HUES64 (cell line): ENCODE data around the gene PPP4R1.
"Not testable (repeated sequence)": the region's sequence is repeated elsewhere in the genome, so short reads cannot be mapped to it uniquely, and the experiment has no call there.

Source experiments
- H3K27ac ChIP-seq: 2 replicates; pipeline ENCODE4 v1.7.0; 2013; ENCODE audit warnings: low read depth, low read length, inconsistent platforms
- H3K27me3 ChIP-seq: 2 replicates; pipeline ENCODE4 v1.6.1; 2013; ENCODE audit warnings: mild to moderate bottlenecking, low read length; ENCODE audit not compliant: insufficient read depth
- H3K36me3 ChIP-seq: 2 replicates; pipeline ENCODE4 v1.6.1; 2013; ENCODE audit warnings: mild to moderate bottlenecking, low read length; ENCODE audit not compliant: insufficient read depth
- H3K4me1 ChIP-seq: 2 replicates; pipeline ENCODE4 v1.6.1; 2013; ENCODE audit warnings: mild to moderate bottlenecking, low read length, moderate library complexity; ENCODE audit not compliant: insufficient read depth
- H3K4me3 ChIP-seq: 2 replicates; pipeline ENCODE4 v1.5.1; 2013; ENCODE audit warnings: mild to moderate bottlenecking, low read length, moderate library complexity
- H3K9ac ChIP-seq: 2 replicates; pipeline ENCODE4 v1.6.1; 2013; ENCODE audit warnings: mild to moderate bottlenecking, low read depth, low read length
- H3K9me3 ChIP-seq: 2 replicates; pipeline ENCODE4 v1.6.1; 2013; ENCODE audit warnings: low read depth, low read length; ENCODE audit not compliant: insufficient read depth
- WGBS: fragments of 150-250, 120-280 bp; methylation state at CpG from one replicate; pipeline ENCODE4 v1.1.7; 2013; ENCODE audit warnings: missing lambda C conversion rate; 5-methylcytosine and 5-hydroxymethylcytosine counted together

PPP4R1 gene

DNA sequence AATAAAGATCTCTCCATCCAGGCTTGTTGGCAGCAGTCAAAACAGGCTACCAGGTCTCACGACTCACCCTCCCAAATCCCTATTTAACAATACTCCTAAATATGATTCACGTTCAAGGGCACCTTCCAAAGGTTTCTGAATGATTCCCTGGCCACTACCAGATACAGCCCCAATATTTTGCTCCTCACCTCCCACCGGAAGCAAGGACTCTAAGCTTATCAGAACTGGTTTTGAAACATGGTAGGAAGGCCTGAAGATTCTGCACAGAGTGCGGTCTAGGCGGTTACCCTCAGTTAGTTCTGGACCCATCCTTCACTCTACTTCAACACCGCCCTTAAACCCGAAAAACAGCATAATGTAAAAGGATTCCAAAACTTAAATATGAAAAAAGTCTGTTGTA lies 5.2 kb downstream of the PPP4R1 start:
- H3K4me1 ChIP-seq = peaks cover 16% of the 10 kb centered on the region
- H3K27me3 ChIP-seq = no peaks in the 10 kb centered on the region
- no peak overlapping the region for H3K27ac ChIP-seq
- H3K36me3 ChIP-seq = peaks cover 9% of the 10 kb centered on the region
- no peak overlapping the region for H3K4me3 ChIP-seq
- H3K9ac ChIP-seq = no peak overlapping the region
- WGBS = 87% methylated on average over 7 of the region's 7 CpGs
- H3K9me3 ChIP-seq = no peaks in the 10 kb centered on the region

DNA sequence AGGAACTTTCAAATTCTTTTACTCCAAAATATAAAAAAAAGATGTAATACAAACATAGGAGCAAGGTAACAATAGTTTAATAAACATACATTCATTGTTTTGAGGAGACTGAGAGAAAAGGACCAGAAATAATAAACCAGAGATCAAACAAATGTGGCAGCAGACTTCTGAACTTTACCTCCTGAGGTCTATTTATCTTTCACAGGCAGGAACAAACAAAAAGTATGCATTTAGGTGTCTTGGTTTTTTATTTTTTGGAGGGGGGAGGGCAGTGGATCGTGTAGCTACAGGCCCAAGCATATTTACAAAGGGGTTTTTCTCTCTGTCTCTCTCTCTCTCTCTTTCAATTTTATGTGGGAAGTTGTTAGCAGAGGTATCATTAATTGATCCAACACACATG lies 5.6 kb downstream of the PPP4R1 start:
- Histone ChIP-seq H3K9me3 (no peaks in the 10 kb centered on the region), H3K9ac (no peak overlapping the region), H3K36me3 (peaks cover 9% of the 10 kb centered on the region), H3K27me3 (no peaks in the 10 kb centered on the region), H3K4me3 (no peak overlapping the region), H3K4me1 (peaks cover 16% of the 10 kb centered on the region), H3K27ac (no peak overlapping the region)
- no CpG with 5 or more reads among the region's 1 CpG for WGBS

DNA sequence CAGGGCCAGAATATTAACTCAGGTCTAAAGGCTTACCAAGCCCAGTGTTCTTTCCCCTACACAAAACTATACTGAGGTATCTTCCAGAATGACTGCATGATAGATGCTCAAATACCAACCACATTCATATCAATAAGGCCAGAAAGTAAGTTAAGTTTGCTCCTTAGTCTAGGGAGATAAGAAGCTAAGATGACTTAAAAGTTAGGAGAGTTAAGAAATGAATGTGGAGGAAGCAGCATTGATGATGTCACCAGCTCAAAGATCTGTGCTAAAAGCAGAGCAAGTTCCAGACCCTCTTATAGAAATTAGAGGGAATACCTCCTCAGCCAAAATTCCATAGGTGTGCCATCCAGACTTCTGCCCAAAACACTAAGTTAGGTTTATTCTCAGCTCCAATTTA lies 6.1 kb downstream of the PPP4R1 start:
- H3K27me3 ChIP-seq = no peaks in the 10 kb centered on the region
- peaks cover 16% of the 10 kb centered on the region for H3K4me1 ChIP-seq
- H3K9me3 ChIP-seq = no peaks in the 10 kb centered on the region

DNA sequence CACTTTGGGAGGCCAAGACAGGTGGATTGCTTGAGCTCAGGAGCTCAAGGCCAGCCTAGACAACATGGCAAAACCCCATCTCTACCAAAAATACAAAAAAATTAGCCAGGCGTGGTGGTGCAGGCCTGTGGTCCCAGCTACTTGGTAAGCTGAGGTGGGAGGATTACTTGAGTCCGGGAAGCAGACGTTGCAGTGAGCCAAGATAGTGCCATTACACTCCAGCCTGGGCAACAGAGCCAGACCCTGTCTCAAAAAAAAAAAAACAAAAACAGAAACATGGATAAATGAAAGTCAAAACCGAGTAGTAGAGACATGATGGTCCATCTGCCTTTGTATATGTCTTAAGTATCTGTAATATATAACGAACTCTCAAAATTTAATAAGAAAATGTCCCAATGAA lies 7.2 kb downstream of the PPP4R1 start:
- not testable (repeated sequence) for H3K27me3 ChIP-seq, H3K9me3 ChIP-seq, H3K9ac ChIP-seq, H3K4me1 ChIP-seq, H3K4me3 ChIP-seq, H3K27ac ChIP-seq
- peaks cover 12% of the 10 kb centered on the region for H3K36me3 ChIP-seq
- WGBS = 97% methylated on average over 3 of the region's 5 CpGs

More for the DNA sequence above, 6.1 kb downstream of the PPP4R1 start:
- Histone ChIP-seq H3K27ac (no peak overlapping the region), H3K36me3 (peaks cover 12% of the 10 kb centered on the region), H3K4me3 (no peak overlapping the region), H3K9ac (no peak overlapping the region)

DNA sequence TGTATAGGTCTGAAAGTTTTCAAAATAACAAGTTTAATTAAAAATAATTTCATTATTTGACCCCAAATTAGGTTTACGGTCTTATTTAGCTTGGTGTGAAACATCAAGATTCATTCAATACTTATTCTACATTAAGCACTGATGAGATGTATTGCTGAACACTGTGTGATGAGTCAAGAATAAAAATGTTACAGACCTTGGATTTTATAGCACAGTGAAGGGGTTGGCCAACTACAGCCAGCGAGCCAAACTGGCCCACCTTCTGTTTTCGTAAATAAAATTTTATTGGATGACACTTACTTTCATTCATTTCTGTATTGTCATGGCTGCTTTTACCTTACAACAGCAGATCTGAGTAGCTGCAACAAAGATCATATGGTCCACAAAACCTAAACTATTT lies 8.3 kb downstream of the PPP4R1 start:
- Histone ChIP-seq H3K27me3 (no peaks in the 10 kb centered on the region), H3K27ac (no peak overlapping the region), H3K36me3 (peaks cover 9% of the 10 kb centered on the region), H3K9ac (no peak overlapping the region), H3K4me1 (peaks cover 10% of the 10 kb centered on the region), H3K4me3 (no peak overlapping the region), H3K9me3 (peaks cover 6% of the 10 kb centered on the region; the same call in 1 of the 2 replicates)
- 98% methylated on average over 2 of the region's 3 CpGs for WGBS

DNA sequence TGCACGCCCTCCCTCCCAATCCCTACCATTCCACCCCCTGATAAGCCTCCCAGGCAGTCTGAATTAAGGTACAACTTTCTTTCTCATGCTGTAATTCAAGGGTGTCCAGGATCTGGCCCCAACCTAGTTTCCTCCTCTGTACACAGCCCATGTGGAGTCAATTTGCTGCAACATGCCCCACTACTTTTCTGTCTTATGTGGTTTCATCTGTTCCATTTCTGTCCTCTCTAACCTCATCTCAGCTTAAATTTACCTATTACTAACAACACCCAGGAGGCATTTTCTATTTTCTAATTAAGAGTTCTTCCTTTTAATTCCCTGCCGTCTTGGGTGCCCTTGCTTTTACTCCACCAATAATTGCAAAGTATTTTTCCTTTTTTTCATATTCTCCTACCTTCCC lies 10.0 kb downstream of the PPP4R1 start:
- WGBS = 90% methylated on average over 2 of the region's 2 CpGs
- no peak overlapping the region for H3K4me3 ChIP-seq
- no peak overlapping the region for H3K27ac ChIP-seq
- H3K27me3 ChIP-seq = no peaks in the 10 kb centered on the region
- H3K4me1 ChIP-seq = peaks cover 8% of the 10 kb centered on the region
- H3K9ac ChIP-seq = no peak overlapping the region
- H3K36me3 ChIP-seq = 0 out of 2 replicates have a peak, but pooled peaks cover 13% of the 10 kb centered on the region
- peaks cover 16% of the 10 kb centered on the region; the same call in 1 of the 2 replicates for H3K9me3 ChIP-seq

DNA sequence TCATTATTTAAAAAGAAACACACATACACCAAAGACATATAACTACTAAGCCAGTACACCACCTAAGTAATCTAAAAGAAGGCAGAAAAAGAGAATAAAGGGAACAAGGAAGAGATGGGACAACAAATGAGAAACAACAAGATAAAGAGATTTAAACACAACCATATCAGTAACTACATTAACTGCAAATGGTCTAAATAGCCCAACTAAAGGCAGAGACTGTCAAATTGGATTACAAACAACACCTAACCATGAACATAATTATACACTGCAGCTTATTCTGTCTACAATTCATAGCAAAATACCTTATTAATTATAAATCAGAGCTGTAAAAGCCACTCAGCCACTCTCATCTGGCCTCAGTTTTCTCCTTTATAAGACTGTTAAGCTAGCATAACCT lies 15.0 kb downstream of the PPP4R1 start:
- no peak overlapping the region for H3K27ac ChIP-seq
- H3K9ac ChIP-seq = no peak overlapping the region
- peaks cover 18% of the 10 kb centered on the region; the same call in 1 of the 2 replicates for H3K9me3 ChIP-seq
- no peak overlapping the region for H3K4me3 ChIP-seq
- 0 out of 2 replicates have a peak, but pooled peaks cover 16% of the 10 kb centered on the region for H3K36me3 ChIP-seq
- 0 out of 2 replicates have a peak, but pooled peaks cover 3% of the 10 kb centered on the region for H3K4me1 ChIP-seq
- H3K27me3 ChIP-seq = no peaks in the 10 kb centered on the region

DNA sequence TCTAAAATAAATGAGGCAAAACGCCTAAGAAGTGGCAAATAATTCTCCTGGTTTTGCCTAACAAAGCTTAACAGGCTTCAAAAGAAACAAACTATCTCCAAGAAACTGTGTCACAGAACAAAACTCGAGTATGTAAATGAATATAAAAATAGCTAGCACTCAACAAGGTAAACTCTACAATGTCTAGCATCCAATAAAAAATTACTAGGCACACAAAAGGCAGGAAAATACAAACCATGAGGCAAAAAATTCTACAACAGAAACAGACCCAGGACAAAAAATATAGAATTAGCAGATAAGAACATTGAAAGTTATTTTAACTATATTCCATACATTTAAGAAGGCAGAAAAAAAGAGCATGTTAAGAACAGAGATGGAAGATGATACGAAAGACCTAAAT lies 16.8 kb downstream of the PPP4R1 start:
- WGBS = 73% methylated on average over 3 of the region's 3 CpGs
- Histone ChIP-seq H3K36me3 (peaks cover 25% of the 10 kb centered on the region), H3K27ac (no peak overlapping the region), H3K27me3 (no peaks in the 10 kb centered on the region), H3K4me1 (peaks cover 14% of the 10 kb centered on the region), H3K9ac (no peak overlapping the region), H3K9me3 (peaks cover 16% of the 10 kb centered on the region; the same call in 1 of the 2 replicates), H3K4me3 (no peak overlapping the region)

DNA sequence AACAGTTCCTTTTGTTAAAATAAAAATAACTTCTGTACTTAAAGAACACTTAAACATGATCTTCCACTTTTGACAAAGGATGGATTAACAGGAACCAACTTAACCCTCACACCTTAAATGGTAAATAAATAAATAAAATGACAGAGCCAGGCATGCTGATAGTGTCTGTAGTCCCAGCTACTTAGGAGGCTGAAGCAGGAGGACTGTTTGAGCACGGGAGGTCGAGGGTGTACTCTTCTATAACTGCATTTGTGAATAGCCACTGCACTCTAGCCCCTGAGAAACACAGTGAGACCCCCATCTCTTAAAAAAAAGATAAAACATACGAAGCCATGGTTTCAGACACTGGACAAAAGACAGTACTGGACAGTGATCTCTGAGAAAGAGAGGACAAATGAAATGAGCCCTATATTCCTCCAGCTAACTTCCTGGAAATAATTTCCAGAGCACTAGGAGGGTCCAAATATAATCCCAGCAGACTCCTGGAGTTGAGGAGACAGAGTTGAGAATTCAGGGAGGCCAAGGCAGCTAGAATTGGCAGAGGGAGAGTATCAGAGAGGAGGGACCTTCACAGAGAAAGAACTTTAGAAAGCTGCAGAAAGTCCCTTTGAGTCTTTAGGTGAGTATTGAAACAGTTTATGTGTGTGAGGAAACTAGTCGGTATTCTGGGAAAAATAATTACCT lies 17.4 kb downstream of the PPP4R1 start:
- 91% methylated on average over 4 of the region's 4 CpGs for WGBS
- Histone ChIP-seq H3K9me3 (peaks cover 15% of the 10 kb centered on the region; the same call in 1 of the 2 replicates), H3K27ac (no peak overlapping the region), H3K36me3 (peaks cover 31% of the 10 kb centered on the region), H3K27me3 (no peaks in the 10 kb centered on the region), H3K4me3 (no peak overlapping the region), H3K9ac (no peak overlapping the region), H3K4me1 (peaks cover 15% of the 10 kb centered on the region)

DNA sequence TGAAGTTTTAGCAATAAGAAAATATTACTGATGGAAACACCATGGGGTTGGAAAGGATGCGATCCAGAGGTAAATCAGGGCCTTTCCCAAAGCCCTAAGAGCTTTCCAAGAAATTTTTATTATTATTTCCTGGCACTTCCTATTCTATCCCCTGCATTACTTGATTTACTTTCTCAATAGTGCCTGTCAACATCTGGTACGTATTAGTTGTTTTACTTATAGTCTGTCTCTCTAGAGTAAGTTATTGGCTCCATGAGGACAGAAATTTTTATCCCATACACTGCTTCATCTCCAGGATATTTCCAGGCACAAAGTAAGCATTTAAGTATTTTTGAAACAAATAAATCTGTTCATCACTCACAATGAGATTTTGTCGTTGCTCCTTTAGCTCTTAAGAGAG lies 18.1 kb downstream of the PPP4R1 start:
- H3K27me3 ChIP-seq = no peaks in the 10 kb centered on the region
- H3K9me3 ChIP-seq = peaks cover 14% of the 10 kb centered on the region; the same call in 1 of the 2 replicates
- no peak overlapping the region for H3K27ac ChIP-seq
- H3K36me3 ChIP-seq = peaks cover 36% of the 10 kb centered on the region
- no peak overlapping the region for H3K4me3 ChIP-seq
- H3K9ac ChIP-seq = no peak overlapping the region
- 100% methylated on average over 2 of the region's 3 CpGs for WGBS
- H3K4me1 ChIP-seq = peaks cover 15% of the 10 kb centered on the region

DNA sequence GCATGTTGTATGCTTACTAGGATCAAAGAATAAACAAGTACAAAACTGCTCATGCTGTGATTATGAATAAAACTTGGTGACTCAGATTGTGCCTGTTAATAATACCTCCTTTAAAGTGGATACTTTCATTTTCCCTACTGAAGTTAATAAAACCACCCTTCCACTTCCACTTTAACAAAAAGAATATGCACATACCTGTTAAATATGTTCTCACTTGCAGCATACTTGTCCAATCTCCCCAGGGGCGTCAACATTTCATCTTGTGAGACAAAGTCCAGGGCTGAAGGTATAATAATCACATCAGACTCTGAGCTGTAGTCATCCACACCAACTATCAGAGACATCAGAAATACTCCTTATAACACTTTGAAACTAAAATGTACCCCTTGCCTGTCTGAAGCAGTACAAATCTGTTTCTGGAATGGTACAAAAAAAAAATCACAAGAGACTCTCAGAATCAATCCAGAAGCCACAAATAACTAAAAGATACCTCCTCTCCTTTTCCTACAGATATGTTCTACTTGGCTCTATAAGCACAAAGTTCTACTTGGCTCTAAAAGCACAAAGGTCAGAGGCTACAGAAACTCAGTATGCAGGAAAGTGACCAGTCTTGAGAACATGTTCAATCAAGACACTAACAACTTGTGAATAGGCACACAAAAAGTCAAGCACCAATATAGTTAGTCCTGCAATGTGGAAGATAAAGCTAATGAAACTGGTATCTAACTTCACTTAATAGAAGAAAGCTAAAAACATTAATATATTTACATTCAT lies 19.3 kb downstream of the PPP4R1 start:
- no peak overlapping the region for H3K4me3 ChIP-seq
- H3K27ac ChIP-seq = no peak overlapping the region
- H3K27me3 ChIP-seq = no peaks in the 10 kb centered on the region
- H3K9ac ChIP-seq = no peak overlapping the region
- 95% methylated on average over 1 of the region's 1 CpG for WGBS
- 0 out of 2 replicates have a peak, but pooled peaks cover 4% of the 10 kb centered on the region for H3K9me3 ChIP-seq
- peaks cover 15% of the 10 kb centered on the region for H3K4me1 ChIP-seq
- peaks cover 44% of the 10 kb centered on the region for H3K36me3 ChIP-seq
